B cell (primary cell): Measurements from ENCODE around the gene RBBP8NL. TPM values are rescaled to one million over a fixed set of nuclear protein-coding genes. Genes with fewer than 3 reads are reported as not detected.

Experiments
- ATAC-seq: fragments of 200-7000 bp; cut with Tn5 transposase; one replicate; pipeline ENCODE4 v1.10.0; 2021; ENCODE audit warnings: low read depth, mild to moderate bottlenecking, moderate number of reproducible peaks, moderate library complexity
- CTCF ChIA-PET: fragments of 350-600 bp; sonication (Branson Sonifier 250); formaldehyde crosslinking; loops from one replicate; lab custom pipeline; 2021; ENCODE audit warnings: antibody characterized with exemption, inconsistent platforms; lab: Charles Lee
- POLR2A ChIA-PET: fragments of 350-600 bp; sonication (Branson Sonifier 250); formaldehyde crosslinking; loops from one replicate; lab custom pipeline; 2021; ENCODE audit warnings: antibody characterized with exemption; lab: Charles Lee
- DNase-seq: peaks from one replicate; pipeline ENCODE4 v3.0.0; 2013
- H2AFZ ChIP-seq: 2 replicates; pipeline ENCODE4 v1.6.1; 2012; ENCODE audit warnings: mild to moderate bottlenecking, low read depth, low read length; ENCODE audit not compliant: insufficient read depth, poor library complexity, severe bottlenecking
- H3K27ac ChIP-seq, 2 donors: 1 replicate in 1 of 2; 2 replicates in 1 of 2; pipeline ENCODE4 v1.5.1; 2012 to 2013; ENCODE audit warnings: low read length in 2 of 2, mild to moderate bottlenecking in 2 of 2, moderate library complexity in 1 of 2
- H3K27me3 ChIP-seq, 4 experiments: fragments of 200-600 bp in 1 of 4; sonication (generic) in 1 of 4; replicated peaks in 1 of 4; 1 replicate in 2 of 4; 2 replicates in 2 of 4; pipeline versions ENCODE4 v1.6.1 to v1.7.0; 2013 to 2016; ENCODE audit warnings: low read length in 3 of 4, mild to moderate bottlenecking in 2 of 4, mixed read lengths in 1 of 4, moderate library complexity in 1 of 4; ENCODE audit not compliant: insufficient read depth in 4 of 4, control insufficient read depth in 3 of 4; ENCODE audit errors: control extremely low read depth in 1 of 4
- H3K36me3 ChIP-seq, 2 experiments: replicated peaks in 1 of 2; 1 replicate in 1 of 2; 2 replicates in 1 of 2; pipeline versions ENCODE4 v1.6.1 to v1.7.1; 2013; ENCODE audit warnings: low read length in 1 of 2; ENCODE audit not compliant: insufficient read depth in 2 of 2, control insufficient read depth in 1 of 2; ENCODE audit errors: control extremely low read depth in 1 of 2, extremely low read depth in 1 of 2
- H3K4me1 ChIP-seq, 2 donors: fragments of 200-600 bp in 1 of 2; sonication (generic) in 1 of 2; 1 replicate in 1 of 2; 2 replicates in 1 of 2; pipeline versions ENCODE4 v1.5.1 to v1.6.1; 2013 to 2017; ENCODE audit warnings: low read length in 2 of 2; ENCODE audit not compliant: control insufficient read depth in 2 of 2, insufficient read depth in 2 of 2
- H3K4me2 ChIP-seq: replicated peaks from 2 replicates; pipeline ENCODE3; 2012; ENCODE audit warnings: mild to moderate bottlenecking, low read depth, low read length; ENCODE audit not compliant: poor library complexity, severe bottlenecking
- H3K4me3 ChIP-seq, 5 experiments: fragments of 200-600 bp in 1 of 5; sonication (generic) in 1 of 5; 1 replicate in 3 of 5; 2 replicates in 2 of 5; pipeline versions ENCODE4 v1.5.1 to v1.7.0; 2011 to 2016; ENCODE audit warnings: low read length in 4 of 5, mild to moderate bottlenecking in 4 of 5, low read depth in 2 of 5, control low read depth in 1 of 5, moderate library complexity in 1 of 5; ENCODE audit not compliant: insufficient read depth in 1 of 5; ENCODE audit errors: control extremely low read depth in 1 of 5, extremely low read depth in 1 of 5
- H3K79me2 ChIP-seq: fragments of 200-600 bp; sonication (generic); one replicate; pipeline ENCODE4 v1.6.0; 2016; ENCODE audit warnings: low read length; ENCODE audit not compliant: control insufficient read depth, insufficient read depth
- H3K9ac ChIP-seq: fragments of 200-600 bp; sonication (generic); 2 replicates; pipeline ENCODE4 v1.6.1; 2017; ENCODE audit warnings: mild to moderate bottlenecking, low read length, moderate library complexity
- H3K9me3 ChIP-seq, 3 donors: one replicate each; pipeline versions ENCODE4 v1.6.1 to v1.7.1; 2013; ENCODE audit warnings: low read length in 2 of 3; ENCODE audit not compliant: control insufficient read depth in 2 of 3, insufficient read depth in 1 of 3; ENCODE audit errors: control extremely low read depth in 1 of 3
- H4K20me1 ChIP-seq: 2 replicates; pipeline ENCODE4 v1.6.0; 2012; ENCODE audit warnings: mild to moderate bottlenecking, low read length; ENCODE audit not compliant: insufficient read depth, control insufficient read depth, poor library complexity, severe bottlenecking
- H3K27ac Mint-ChIP-seq: one replicate; pipeline ENCODE4 v1.8.0; 2021; ENCODE audit warnings: mixed read lengths
- H3K27me3 Mint-ChIP-seq: one replicate; pipeline ENCODE4 v1.8.0; 2021; ENCODE audit warnings: mixed read lengths
- H3K4me1 Mint-ChIP-seq: one replicate; pipeline ENCODE4 v1.8.0; 2021; ENCODE audit warnings: mixed read lengths
- H3K4me3 Mint-ChIP-seq: one replicate; pipeline ENCODE4 v1.8.0; 2021; ENCODE audit warnings: mixed read lengths
- H3K9me3 Mint-ChIP-seq: one replicate; pipeline ENCODE4 v1.8.0; 2022; ENCODE audit warnings: mixed read lengths; ENCODE audit not compliant: insufficient read depth
- EZH2 ChIP-seq: IDR thresholded peaks from 2 replicates; pipeline ENCODE4 v1.6.1; 2012; ENCODE audit warnings: borderline replicate concordance, low read depth, mild to moderate bottlenecking, moderate library complexity, low read length; ENCODE audit not compliant: insufficient read depth, poor library complexity, severe bottlenecking
- WGBS: methylation state at CpG from one replicate; pipeline ENCODE4 v1.1.5; 2013; ENCODE audit warnings: missing lambda C conversion rate; ENCODE audit not compliant: insufficient coverage; 5-methylcytosine and 5-hydroxymethylcytosine counted together
- intact Hi-C: fragments of 100-400 bp; cut with micrococcal nuclease; formaldehyde crosslinking; loops from one replicate; pipeline ENCODE4 v1.10.0; 2022
- polyA plus RNA-seq: library from polyadenylated mRNA; depleted of rRNA; stranded (reverse); fragments of >200 nt; gene quantifications from 2 replicates; pipeline ENCODE4 v1.2.3, GENCODE V29; 2012
- total RNA-seq, 2 donors: library from RNA; stranded (reverse); fragments of 120-200 nt in 1 of 2; gene quantifications; 1 replicate in 1 of 2; 2 replicates in 1 of 2; pipeline versions ENCODE4 v1.2.3 to v1.2.4, GENCODE V29; 2013 to 2022
- TF ChIP-seq, protein P1 (sequence below): fragments of 200-600 bp; IDR thresholded peaks from one replicate; pipeline ENCODE4 v1.8.0; 2022; ENCODE audit warnings: antibody characterized with exemption, mild to moderate bottlenecking

RBBP8NL gene
- total and polyA plus RNA-seq, 2 donors (not counting 1 experiment from before 2014, with no cell fraction given), result not detected

DNA sequence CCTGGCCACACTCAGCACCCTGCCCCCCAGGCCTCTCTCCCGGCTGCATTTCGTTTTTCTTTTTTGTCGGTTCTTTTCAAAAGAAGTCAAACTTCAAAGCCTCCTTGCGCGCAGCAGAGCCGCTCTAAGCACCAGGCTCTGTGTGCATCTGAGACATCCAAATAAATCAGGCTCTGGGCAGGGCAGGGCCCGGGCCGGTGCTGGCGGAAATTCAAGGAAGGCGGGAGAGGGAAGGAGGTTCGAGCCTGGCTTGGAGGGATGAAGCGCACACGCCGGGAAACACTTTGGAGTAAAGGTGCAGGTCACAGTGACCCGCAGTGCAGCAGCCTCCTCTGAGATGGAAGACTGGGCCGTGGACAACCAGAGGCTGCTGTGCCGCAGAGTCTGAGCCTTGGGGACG, 42.7 kb upstream of the RBBP8NL start:
- 62% methylated on average over 18 of the region's 18 CpGs for WGBS
- peaks cover 0 to 35% (median 19%) of the 10 kb centered on the region in 4 experiments for H3K27me3 ChIP-seq
- H3K27ac ChIP-seq, result no peak overlapping the region
- ChIA-PET CTCF (no interaction called here), POLR2A (no interaction called here)
- no peak for TF ChIP-seq EZH2
- TF ChIP-seq, protein P1, sequence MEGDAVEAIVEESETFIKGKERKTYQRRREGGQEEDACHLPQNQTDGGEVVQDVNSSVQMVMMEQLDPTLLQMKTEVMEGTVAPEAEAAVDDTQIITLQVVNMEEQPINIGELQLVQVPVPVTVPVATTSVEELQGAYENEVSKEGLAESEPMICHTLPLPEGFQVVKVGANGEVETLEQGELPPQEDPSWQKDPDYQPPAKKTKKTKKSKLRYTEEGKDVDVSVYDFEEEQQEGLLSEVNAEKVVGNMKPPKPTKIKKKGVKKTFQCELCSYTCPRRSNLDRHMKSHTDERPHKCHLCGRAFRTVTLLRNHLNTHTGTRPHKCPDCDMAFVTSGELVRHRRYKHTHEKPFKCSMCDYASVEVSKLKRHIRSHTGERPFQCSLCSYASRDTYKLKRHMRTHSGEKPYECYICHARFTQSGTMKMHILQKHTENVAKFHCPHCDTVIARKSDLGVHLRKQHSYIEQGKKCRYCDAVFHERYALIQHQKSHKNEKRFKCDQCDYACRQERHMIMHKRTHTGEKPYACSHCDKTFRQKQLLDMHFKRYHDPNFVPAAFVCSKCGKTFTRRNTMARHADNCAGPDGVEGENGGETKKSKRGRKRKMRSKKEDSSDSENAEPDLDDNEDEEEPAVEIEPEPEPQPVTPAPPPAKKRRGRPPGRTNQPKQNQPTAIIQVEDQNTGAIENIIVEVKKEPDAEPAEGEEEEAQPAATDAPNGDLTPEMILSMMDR, result no peak
- no peaks in the 10 kb centered on the region for H4K20me1 ChIP-seq
- no peak overlapping the region for H3K4me3 Mint-ChIP-seq
- H3K4me3 ChIP-seq, result no peak overlapping the region
- H3K36me3 ChIP-seq, result no peaks in the 10 kb centered on the region
- peaks cover 0 to 3% (median 0%) of the 10 kb centered on the region in 3 donors for H3K9me3 ChIP-seq
- DNase-seq, result no peak
- H3K79me2 ChIP-seq, result no peaks in the 10 kb centered on the region
- H3K27ac Mint-ChIP-seq, result no peak overlapping the region
- no peak for ATAC-seq
- H3K4me2 ChIP-seq, result no peak overlapping the region
- no peaks in the 10 kb centered on the region for H3K9me3 Mint-ChIP-seq
- H2AFZ ChIP-seq, result no peak overlapping the region
- H3K4me1 ChIP-seq, result peaks cover 3 to 11% of the 10 kb centered on the region in 2 donors
- intact Hi-C loops, result no loop called here
- H3K4me1 Mint-ChIP-seq, result no peaks in the 10 kb centered on the region
- H3K27me3 Mint-ChIP-seq, result peaks cover 21% of the 10 kb centered on the region
- no peak overlapping the region for H3K9ac ChIP-seq

GRCh38 chr20:62469352-62469751, 42.0 kb upstream of the RBBP8NL start:
- TF ChIP-seq EZH2, result no peak
- TF ChIP-seq, protein P1, result no peak
- no peaks in the 10 kb centered on the region for H3K79me2 ChIP-seq
- peaks cover 21% of the 10 kb centered on the region for H3K27me3 Mint-ChIP-seq
- H3K4me1 Mint-ChIP-seq, result no peaks in the 10 kb centered on the region
- CTCF ChIA-PET, result no interaction called here
- H3K4me2 ChIP-seq, result no peak overlapping the region
- peaks cover 0 to 2% (median 0%) of the 10 kb centered on the region in 3 donors for H3K9me3 ChIP-seq
- H3K4me1 ChIP-seq, result peaks cover 0 to 4% of the 10 kb centered on the region in 2 donors
- no peak overlapping the region for H3K4me3 ChIP-seq
- intact Hi-C loops, result no loop called here
- H3K9ac ChIP-seq, result no peak overlapping the region
- ATAC-seq (no peak), DNase-seq (no peak)
- H3K27me3 ChIP-seq, result peaks cover 0 to 28% (median 14%) of the 10 kb centered on the region in 4 experiments
- H3K9me3 Mint-ChIP-seq, result no peaks in the 10 kb centered on the region
- H3K27ac ChIP-seq, result no peak overlapping the region
- no peaks in the 10 kb centered on the region for H4K20me1 ChIP-seq
- H2AFZ ChIP-seq, result no peak overlapping the region
- POLR2A ChIA-PET, result no interaction called here
- 84% methylated on average over 17 of the region's 17 CpGs for WGBS
- no peak overlapping the region for H3K4me3 Mint-ChIP-seq
- H3K27ac Mint-ChIP-seq, result no peak overlapping the region
- H3K36me3 ChIP-seq, result no peaks in the 10 kb centered on the region
